ENCODE data around the gene ERLIN1.
"Not testable (repeated sequence)": the region's sequence is repeated elsewhere in the genome, so short reads cannot be mapped to it uniquely, and the experiment has no call there.

ERLIN1 gene

DNA sequence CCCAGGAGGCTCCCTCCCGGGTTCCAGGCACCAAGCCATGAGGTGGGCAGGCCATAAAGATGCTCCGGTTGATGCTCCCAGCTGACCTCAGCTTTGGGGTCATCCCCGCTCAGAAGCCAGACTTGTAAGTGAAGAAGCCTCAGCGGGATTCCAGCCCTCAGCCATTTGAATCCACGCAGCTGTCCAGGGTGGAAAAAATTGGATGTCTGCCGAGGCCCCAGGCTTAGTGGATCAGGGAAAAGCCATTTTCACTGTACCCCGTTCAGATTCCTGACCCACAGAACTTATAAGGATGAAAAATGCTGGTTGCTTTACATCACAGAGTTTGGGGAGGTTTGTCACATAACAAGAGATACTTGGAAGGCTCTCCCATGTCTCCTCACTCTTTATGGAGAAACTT, 55.0 kb downstream of the ERLIN1 start:
- TF ChIP-seq, protein P1, sequence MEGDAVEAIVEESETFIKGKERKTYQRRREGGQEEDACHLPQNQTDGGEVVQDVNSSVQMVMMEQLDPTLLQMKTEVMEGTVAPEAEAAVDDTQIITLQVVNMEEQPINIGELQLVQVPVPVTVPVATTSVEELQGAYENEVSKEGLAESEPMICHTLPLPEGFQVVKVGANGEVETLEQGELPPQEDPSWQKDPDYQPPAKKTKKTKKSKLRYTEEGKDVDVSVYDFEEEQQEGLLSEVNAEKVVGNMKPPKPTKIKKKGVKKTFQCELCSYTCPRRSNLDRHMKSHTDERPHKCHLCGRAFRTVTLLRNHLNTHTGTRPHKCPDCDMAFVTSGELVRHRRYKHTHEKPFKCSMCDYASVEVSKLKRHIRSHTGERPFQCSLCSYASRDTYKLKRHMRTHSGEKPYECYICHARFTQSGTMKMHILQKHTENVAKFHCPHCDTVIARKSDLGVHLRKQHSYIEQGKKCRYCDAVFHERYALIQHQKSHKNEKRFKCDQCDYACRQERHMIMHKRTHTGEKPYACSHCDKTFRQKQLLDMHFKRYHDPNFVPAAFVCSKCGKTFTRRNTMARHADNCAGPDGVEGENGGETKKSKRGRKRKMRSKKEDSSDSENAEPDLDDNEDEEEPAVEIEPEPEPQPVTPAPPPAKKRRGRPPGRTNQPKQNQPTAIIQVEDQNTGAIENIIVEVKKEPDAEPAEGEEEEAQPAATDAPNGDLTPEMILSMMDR (IDR thresholded peaks at IDR 0.05; ENCODE audit: low read length, missing control alignments): no peak
- no peak for DNase-seq (ENCODE audit: low read depth)
- H3K4me3 ChIP-seq (replicated peaks; ENCODE audit: low read depth, low read length): no peak overlapping the region

DNA sequence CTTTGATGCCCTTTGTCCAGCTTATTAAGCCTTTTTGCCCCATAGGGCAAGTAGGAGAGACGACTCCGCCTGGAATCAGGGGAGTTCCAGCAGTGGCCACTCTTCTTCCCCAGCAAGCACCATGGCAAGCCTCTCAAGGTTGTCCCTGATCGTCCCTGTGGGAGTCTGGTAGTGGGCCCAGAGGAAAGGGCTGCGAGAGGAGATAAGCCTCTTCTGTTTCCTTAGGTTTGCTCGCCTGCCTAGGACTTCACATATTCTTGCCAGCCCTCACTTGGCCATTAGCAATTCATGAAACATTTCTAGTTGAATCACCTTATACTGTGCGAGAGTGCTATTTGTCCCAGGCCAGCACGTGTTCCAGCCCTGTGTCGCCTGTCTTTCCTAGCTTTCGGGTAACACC, 56.4 kb downstream of the ERLIN1 start:
- TF ChIP-seq, protein P1 (IDR thresholded peaks at IDR 0.05; ENCODE audit: low read length, missing control alignments): no peak
- H3K4me3 ChIP-seq (replicated peaks; ENCODE audit: low read depth, low read length): no peak overlapping the region
- DNase-seq (ENCODE audit: low read depth): no peak

DNA sequence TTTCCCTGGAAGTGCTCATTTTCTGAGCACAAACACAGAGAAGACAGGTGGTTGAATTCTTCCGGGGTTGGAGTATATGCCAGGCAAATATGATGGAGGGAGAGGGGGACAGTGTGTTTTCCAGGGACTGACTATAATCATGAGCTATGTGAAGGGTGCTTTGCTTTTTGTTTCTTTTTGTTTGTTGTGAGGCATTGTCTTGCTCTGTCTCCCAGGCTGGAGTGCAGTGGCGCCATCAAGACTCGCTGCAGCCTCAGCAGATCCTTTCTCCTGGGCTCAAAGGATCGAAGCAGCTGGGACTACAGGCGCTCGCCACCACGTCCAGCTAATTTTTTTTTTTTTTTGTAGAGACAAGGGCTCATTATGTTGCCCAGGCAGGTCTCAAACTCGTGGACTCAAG, 56.9 kb downstream of the ERLIN1 start:
- no peak overlapping the region for H3K4me3 ChIP-seq (replicated peaks; ENCODE audit: low read depth, low read length)
- TF ChIP-seq, protein P1 (IDR thresholded peaks at IDR 0.05; ENCODE audit: low read length, missing control alignments): no peak
- no peak for DNase-seq (ENCODE audit: low read depth)

DNA sequence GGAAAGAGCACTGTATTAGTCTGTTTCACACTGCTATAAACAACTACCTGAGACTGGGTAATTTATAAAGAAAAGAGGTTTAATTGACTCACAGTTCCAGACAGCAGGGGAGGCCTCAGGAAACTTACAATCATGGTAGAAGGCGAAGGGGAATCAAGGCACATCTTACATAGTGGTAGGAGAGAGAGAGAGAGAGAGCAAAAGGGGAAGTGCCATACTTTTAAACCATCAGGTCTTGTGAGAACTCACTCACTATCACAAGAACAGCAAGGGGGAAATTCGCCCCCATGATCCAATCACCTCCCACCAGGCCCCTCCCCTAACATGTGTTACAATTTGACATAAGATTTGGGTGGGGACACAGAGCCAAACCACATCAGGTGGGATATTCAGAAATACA, 60.5 kb downstream of the ERLIN1 start:
- DNase-seq (ENCODE audit: low read depth); H3K4me3 ChIP-seq (replicated peaks; ENCODE audit: low read depth, low read length): not testable (repeated sequence)

DNA sequence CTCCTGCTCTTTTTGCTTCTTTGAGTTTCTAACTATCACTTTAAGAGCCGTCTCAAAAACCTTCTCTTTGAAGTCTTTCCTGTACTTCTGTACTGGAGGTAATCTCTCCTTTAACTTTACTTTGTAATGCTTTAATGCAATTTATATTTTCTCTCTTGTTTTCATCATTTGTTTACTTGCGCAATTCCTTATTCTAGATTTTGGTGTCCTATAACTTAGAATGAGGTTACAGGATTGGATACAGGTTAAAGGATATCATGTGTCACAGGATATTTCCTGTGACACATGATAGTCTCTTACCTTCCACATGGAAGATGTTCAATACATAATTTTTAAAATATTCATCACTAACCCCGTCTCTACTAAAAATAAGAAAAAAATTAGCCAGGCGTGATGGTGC, 61.7 kb downstream of the ERLIN1 start:
- H3K4me3 ChIP-seq (replicated peaks; ENCODE audit: low read depth, low read length): no peak overlapping the region
- no peak for DNase-seq (ENCODE audit: low read depth)
- TF ChIP-seq, protein P1 (IDR thresholded peaks at IDR 0.05; ENCODE audit: low read length, missing control alignments): no peak

DNA sequence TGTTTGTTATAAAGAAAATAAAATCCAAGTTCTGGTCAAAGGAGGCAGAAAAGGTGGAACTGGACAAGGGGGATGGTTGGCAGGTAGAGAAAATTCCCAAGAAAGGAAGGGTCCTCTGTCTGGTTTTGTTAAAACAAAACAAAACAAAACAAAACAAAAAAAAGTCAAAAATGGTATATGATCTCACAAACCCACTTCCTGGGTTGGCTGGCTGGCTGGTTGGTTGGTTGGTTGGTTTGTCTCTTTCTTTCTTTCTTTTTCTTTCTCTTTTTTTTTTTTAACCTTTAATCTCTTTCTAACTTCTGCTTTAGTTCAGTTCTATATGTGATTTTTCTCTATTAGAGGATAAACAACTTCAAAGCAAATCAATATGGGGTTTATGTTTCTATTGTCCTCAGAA, 63.0 kb downstream of the ERLIN1 start:
- TF ChIP-seq, protein P1 (IDR thresholded peaks at IDR 0.05; ENCODE audit: low read length, missing control alignments): no peak
- no peak for DNase-seq (ENCODE audit: low read depth)
- no peak overlapping the region for H3K4me3 ChIP-seq (replicated peaks; ENCODE audit: low read depth, low read length)

DNA sequence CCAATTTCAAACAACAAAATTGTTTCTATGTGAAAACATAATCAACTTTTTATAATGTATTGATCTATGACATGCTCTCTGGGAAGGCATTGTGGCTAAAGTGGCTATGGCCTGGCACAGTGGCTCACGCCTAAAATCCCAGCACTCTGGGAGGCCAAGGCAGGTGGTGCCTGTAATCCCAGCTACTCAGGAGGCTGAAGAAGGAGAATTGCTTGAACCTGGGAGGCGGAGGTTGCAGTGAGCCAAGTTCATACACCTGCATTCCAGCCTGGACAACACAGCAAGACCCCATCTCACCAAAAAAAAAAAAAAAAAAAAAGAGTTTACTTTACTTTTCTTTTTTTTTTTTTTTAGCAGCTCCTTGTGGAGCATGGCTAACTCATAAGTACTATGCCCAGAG, 65.3 kb downstream of the ERLIN1 start:
- TF ChIP-seq, protein P1 (IDR thresholded peaks at IDR 0.05; ENCODE audit: low read length, missing control alignments): no peak
- H3K4me3 ChIP-seq (replicated peaks; ENCODE audit: low read depth, low read length): no peak overlapping the region
- no peak for DNase-seq (ENCODE audit: low read depth)

DNA sequence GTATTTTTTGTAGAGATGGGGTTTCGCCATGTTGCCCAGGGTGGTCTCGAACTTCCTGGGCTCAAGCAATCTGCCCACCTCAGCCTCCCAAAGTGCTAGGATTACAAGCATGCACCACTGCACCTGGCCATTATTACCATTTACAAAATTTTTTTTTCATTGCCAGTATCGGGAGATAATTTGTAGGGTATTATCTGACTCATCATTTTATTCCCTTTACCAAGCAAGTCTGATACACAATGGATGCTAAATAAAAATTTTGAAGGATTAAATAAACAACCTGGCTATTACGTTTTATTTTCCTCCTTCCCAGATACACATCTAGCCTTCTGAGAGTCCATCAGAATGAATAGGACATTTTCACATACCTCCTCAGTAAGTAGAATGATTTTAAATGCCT, 66.1 kb downstream of the ERLIN1 start:
- no peak for DNase-seq (ENCODE audit: low read depth)
- TF ChIP-seq, protein P1 (IDR thresholded peaks at IDR 0.05; ENCODE audit: low read length, missing control alignments): no peak
- H3K4me3 ChIP-seq (replicated peaks; ENCODE audit: low read depth, low read length): no peak overlapping the region
